GM11168 (cell line): ENCODE results near the gene B4GALNT1.
"Not testable (repeated sequence)": the region's sequence is repeated elsewhere in the genome, so short reads cannot be mapped to it uniquely, and the experiment has no call there.

Experiments
- in situ Hi-C: fragments of 300-500 bp; cut with MboI; formaldehyde crosslinking; loops from one replicate; pipeline ENCODE4 v1.12.0; 2022; ENCODE audit warnings: low sequenced_read_pairs; ENCODE audit not compliant: unreplicated experiment

B4GALNT1 gene

GRCh38 chr12:57632958-57633840 is at the start of gene B4GALNT1:
Gene B4GALNT1, minus strand, starts transcription at chr12:57633201. Its CDS starts 1,069 bp downstream, at chr12:57632132.
- in situ Hi-C loops, result no loop called here

- in situ Hi-C loops, result no loop called here
These were observed 46.7 kb upstream of the B4GALNT1 start for GRCh38 chr12:57679697-57680096.

DNA sequence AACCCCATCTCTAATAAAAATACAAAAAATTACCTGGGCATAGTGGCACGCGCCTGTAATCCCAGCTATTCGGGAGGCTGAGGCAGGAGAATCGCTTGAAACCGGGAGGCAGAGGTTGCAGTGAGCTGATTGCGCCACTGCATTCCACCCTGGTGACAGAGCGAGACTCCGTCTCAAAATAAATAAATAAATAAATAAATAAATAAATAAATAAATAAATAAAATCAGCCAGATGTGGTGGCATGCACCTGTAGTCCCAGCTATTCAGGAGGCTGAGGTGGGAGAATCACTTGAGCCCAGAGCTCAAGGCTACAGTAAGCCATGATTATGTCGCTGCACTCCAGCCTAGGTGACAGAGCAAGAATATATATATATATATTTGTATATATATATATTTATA is 44.9 kb upstream of the B4GALNT1 start:
- in situ Hi-C loops, result not testable (repeated sequence)

DNA sequence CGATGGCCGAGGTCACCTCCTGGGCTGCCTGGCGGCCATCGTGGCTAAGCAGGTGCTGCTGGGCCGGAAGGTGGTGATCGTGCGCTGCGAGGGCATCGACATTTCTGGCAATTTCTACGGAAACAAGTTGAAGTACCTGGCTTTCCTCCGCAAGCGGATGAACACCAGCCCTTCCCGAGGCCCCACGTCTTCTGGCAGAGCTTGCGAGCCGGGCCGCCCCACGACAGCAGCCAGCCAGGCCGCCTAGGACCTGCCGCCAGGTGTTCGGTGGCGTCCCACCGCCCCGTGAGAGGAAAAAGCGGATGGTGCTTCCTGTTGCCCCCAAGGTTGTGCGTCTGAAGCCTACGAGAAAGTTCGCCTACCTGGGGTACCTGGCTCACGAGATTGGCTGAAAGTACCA is 41.7 kb upstream of the B4GALNT1 start:
- in situ Hi-C loops, result no loop called here

DNA sequence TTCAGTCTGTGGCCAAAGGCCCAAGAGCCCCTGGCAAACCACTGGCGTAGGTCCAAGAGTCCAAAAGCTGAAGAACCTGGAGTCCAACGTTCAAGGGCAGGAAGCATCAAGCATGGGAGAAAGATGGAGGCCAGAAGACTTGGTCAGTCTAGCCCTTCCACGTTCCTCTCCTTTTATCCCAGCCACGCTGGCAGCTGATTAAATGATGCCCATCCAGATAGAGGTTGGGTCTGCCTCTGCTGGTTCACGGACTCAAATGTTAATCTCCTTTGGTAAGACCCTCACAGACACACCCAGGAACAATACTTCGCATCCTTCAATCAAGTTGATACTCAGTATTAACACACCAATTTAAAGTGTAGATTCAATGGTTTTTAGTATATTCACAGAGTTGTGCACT is 39.8 kb upstream of the B4GALNT1 start:
- in situ Hi-C loops, result no loop called here

DNA sequence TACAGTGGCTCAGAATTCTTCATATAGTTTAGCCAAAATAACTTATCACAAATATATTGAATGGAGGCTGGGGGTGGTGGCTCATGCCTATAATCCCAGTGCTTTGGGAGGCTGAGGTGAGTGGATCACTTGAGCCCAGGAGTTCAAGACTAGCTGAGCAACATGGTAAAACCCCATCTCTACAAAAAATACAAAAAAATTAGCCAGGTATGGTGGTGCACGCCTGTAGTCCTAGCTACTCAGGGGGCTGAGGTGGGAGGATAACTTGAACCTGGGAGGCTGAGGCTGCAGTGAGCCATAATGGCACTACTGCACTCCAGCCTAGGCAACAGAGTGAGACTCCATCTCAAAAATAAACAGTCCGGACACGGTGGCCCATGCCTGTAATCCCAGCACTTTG is 38.8 kb upstream of the B4GALNT1 start:
- in situ Hi-C loops, result not testable (repeated sequence)

DNA sequence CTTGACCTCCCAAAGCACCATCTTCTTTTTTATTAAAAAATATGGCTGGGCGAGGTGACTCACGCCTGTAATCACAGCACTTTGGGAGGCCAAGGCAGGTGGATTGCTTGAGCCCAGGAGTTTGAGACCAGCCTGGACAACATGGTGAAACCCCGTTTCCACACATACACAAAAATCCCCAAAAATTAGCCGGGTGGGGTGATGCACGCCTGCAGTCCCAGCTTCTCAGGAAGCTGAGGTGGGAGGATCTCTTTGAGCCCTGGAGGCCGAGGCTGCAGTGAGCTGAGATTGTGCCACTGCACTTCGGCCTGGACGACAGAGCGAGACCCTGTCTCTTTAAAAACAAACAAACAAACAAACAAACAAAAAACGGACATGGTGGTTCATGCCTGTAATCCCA is 36.7 kb upstream of the B4GALNT1 start:
- in situ Hi-C loops, result not testable (repeated sequence)

DNA sequence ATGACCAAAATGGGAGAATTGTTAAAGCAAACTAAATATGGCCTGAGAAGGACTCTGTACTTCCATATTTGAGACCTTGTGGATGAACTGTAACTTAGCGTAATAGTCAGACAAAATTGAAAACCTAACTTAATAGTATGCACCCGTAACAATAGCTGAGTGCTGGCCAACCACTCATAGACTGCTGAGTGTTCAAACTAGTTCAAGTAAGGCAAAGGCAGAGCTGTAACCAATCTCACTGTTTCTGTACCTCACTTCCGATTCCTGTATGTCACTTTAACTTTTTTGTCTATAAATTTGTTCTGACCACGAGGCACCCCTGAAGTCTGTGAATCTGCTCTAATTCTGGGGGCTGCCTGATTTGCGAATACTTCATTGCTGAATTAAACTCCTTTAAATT is 33.9 kb upstream of the B4GALNT1 start:
- in situ Hi-C loops, result no loop called here

DNA sequence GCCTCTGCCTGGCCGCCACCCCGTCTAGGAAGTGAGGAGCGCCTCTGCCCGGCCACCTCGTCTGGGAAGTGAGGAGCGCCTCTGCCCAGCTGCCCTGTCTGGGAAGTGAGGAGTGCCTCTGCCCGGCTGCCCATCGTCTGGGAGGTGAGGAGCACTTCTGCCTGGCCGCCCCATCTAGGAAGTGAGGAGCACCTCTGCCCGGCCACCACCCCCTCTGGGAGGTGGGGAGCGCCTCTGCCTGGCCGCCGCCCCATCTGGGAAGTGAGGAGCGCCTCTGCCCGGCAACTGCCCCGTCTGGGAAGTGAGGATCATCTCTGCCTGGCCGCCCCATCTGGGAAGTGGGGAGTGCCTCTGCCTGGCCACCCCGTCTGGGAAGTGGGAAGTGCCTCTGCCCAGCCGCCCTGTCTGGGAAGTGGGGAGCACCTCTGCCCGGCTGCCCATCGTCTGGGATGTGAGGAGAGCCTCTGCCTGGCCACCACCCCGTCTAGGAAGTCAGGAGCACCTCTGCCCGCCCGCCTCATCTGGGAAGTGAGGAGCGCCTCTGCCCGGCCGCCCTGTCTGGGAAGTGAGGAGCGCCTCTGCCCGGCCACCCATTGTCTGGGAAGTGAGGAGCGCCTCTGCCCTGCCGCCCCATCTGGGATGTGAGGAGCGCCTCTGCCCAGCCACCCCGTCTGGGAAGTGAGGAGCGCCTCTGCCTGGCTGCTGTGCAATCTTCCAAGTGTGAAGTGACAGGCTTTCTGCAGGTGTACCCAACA is 32.2 kb upstream of the B4GALNT1 start:
- in situ Hi-C loops, result not testable (repeated sequence)

DNA sequence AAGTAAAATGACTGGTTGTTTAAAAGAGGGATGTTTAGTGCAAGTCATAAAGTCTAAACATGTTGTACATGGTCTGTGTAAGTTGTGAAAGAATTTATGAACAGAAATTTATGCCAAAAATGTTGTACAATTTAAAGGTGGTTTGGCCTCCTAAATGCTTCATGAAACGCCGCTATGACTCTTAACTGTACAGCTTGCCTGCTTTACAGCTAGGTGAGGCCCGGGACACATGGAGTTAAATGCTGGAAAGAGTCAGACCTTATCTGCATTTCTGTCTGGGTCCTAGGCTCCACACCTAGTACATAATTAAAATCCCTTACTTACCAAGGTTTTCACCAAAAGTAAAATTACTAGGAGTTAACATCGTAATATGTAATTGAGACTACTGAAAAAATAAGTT is 28.4 kb upstream of the B4GALNT1 start:
- in situ Hi-C loops, result no loop called here

DNA sequence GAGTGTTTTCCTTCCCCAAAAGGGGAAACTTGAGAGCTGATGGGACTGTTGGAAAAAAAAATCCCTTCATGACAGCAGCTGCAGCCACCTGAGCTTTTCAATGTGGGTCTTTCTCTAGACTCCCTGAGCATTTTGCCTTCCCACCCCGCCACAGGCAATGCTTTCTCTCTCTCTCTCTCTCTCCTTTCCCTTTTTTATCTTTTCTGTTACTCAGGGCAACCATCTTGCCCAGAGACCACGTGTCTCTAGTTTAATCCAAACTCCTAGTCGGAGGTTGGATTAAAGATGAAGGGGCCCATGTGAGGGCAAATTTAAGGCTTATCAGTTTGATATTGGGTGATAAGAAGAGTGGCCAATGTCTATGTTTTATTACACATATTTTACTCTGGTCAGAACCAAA is 25.9 kb upstream of the B4GALNT1 start:
- in situ Hi-C loops, result no loop called here

GRCh38 chr12:57657744-57658143 is 24.7 kb upstream of the B4GALNT1 start:
- in situ Hi-C loops, result no loop called here

DNA sequence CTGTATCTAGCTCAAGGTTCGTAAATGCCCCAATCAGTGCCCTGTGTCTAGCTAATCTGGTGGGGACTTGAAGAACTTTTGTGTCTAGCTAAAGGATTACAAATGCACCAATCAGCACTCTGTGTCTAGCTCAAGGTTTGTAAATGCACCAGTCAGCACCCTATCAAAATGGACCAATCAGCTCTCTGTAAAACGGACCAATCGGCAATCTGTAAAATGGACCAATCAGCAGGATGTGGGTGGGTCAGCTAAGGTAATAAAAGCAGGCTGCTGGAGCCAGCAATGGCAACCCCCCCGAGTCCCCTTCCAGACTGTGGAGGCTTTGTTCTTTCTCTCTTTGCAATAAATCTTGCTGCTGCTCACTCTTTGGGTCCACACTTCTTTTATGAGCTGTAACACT is 23.4 kb upstream of the B4GALNT1 start:
- in situ Hi-C loops, result not testable (repeated sequence)

DNA sequence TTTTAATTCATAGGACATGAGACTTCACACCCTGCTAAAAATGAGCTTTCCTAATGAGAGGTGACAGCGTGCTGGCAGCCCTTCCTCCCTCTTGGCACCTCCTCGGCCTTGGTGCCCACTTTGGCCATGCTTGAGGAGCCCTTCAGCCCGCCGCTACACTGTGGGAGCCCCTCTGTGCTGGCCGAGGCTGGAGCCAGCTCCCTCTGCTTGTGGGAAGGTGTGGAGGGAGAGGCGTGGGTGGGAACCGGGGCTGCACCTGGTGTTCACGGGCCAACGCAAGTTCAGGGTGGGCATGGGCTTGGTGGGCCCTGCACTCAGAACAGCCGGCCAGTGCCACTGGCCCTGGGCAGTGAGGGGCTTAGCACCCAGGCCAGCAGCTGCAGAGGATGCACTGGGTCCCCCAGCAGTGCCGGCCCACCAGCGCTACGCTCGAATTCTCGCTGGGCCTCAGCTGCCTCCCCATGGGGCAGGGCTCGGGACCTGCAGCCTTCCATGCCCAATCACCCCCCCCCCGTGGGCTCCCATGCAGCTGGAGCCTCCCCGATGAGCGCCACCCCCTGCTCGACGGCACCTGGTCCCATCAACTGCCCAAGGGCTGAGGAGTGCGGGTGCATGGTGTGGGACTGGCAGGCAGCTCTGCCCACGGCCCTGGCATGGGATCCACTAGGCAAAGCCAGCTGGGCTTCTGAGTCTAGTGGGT is 22.7 kb upstream of the B4GALNT1 start:
- in situ Hi-C loops, result no loop called here

- in situ Hi-C loops, result no loop called here
These were observed 21.0 kb upstream of the B4GALNT1 start for GRCh38 chr12:57654042-57654441.

GRCh38 chr12:57646659-57647049 is 13.7 kb upstream of the B4GALNT1 start:
- in situ Hi-C loops, result not testable (repeated sequence)

- in situ Hi-C loops, result not testable (repeated sequence)
These were observed 13.1 kb upstream of the B4GALNT1 start for GRCh38 chr12:57645990-57646658.

- in situ Hi-C loops, result no loop called here
These were observed 8.9 kb upstream of the B4GALNT1 start for GRCh38 chr12:57641699-57642442.

DNA sequence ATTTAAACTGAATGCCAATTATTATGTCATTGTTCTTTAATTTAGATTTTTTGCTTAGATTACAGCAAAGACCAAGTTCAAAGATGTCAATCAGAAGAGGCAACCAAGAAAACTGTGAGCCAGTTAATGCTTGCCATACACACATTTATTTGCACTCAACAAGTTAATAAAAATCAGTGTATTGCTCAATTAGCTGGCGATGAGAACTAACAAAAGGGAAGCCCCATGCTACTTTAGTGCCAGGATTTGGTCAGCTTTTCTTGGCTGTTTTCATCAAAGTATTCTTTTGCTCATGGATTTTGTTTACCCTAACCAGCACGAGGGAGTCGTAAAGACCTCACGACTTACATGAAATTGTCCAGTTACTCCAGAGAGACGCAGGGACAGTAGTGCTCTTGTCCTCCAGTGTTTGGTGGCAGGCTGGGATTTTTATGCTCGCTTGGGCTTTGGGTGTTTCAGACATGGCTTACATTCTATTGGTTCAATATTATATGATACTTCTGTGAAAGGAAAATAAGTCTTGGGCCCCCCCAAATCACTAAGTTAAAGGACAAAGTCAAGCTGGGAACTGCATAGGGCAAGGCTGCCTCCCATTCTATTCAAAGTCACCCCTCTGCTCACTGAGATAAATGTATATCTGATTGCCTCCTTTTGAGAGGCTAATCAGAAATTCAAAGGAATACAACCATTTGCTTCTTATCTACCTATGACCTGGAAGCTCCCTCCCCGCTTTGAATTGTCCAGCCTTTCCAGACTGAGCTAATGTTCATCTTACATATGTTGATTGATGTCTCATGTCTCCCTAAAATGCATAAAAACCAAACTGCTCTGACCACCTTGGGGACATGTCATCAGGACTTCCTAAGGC is 7.4 kb upstream of the B4GALNT1 start:
- in situ Hi-C loops, result no loop called here
